PFSK-1 (cell line): Measurements from ENCODE around the gene CASQ2.

Source experiments
- FOXP2 ChIP-seq: optimal IDR thresholded peaks from 2 replicates; pipeline ENCODE3; 2011; ENCODE audit warnings: borderline replicate concordance, control low read depth, inconsistent platforms; ENCODE audit not compliant: insufficient read depth; ENCODE audit errors: extremely low read length, extremely low read depth
- POLR2AphosphoS5 ChIP-seq: IDR thresholded peaks from 2 replicates; pipeline ENCODE4 v1.6.1; 2012; ENCODE audit warnings: low read depth, mild to moderate bottlenecking, control low read depth, low read length, moderate library complexity
- REST ChIP-seq, 2 experiments: IDR thresholded peaks; 2 replicates each; pipeline versions ENCODE4 v1.6.1 to v1.8.0; 2011 to 2012; ENCODE audit warnings: low read depth in 2 of 2, low read length in 2 of 2, control low read depth in 1 of 2, inconsistent platforms in 1 of 2, mild to moderate bottlenecking in 1 of 2, moderate library complexity in 1 of 2; ENCODE audit not compliant: insufficient read depth in 1 of 2
- SIN3A ChIP-seq: IDR thresholded peaks from 2 replicates; pipeline ENCODE4 v1.6.1; 2012; ENCODE audit warnings: mild to moderate bottlenecking, low read length, moderate library complexity, borderline replicate concordance; ENCODE audit not compliant: insufficient read depth
- TAF1 ChIP-seq: IDR thresholded peaks from 2 replicates; pipeline ENCODE4 v1.6.1; 2012; ENCODE audit warnings: low read length, control low read depth, borderline replicate concordance; ENCODE audit not compliant: insufficient read depth

The CASQ2 gene

DNA sequence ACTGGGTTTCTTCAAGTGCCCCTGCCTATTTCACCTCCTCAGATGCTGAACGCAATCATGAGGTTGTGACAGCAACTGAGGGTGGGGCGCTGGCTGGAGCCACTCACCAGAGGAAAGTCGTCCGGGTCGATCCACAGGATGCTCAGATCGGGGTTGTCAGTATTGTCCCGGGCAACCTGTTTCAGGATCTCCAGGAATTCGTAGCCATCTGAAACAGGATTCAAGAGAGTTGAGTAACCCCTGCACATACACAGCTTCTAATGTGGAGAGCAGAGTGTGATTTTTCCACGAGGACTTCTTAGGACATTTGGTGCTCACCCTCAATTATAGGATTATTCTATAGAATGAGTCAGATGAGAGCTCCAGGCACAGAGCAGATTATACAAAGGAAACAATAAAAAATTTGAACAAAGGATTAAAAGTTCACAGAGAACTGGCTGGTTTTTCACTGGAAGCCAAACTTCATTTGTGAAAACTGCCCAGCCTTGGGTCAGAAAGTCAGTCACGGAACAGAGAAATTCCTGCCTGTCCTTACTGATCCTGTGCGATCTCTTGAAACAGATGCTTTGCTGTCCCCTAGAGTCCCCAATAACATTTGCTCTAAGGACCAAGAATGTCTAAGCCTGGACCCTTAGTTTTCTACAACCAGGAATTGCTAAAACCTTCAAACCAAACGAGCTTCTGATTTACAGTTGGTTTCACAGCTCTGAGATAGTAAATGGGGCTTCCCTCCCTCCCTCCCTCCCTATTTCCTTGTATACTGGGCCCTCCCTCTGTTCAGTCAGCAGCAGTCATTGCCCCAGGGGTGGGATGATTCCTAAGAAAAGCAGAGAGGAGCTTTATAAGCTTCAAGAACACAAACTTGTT lies 63.2 kb downstream of the CASQ2 start:
- TF ChIP-seq REST (IDR thresholded peaks at IDR 0.05; ENCODE audit: insufficient read depth in 1 of 2, low read depth in 2 of 2, low read length in 2 of 2) (no peak), POLR2AphosphoS5 (no peak), FOXP2 (no peak), SIN3A (no peak)

GRCh38 chr1:115702959-115703358 lies 65.6 kb downstream of the CASQ2 start:
- TF ChIP-seq FOXP2, result no peak

DNA sequence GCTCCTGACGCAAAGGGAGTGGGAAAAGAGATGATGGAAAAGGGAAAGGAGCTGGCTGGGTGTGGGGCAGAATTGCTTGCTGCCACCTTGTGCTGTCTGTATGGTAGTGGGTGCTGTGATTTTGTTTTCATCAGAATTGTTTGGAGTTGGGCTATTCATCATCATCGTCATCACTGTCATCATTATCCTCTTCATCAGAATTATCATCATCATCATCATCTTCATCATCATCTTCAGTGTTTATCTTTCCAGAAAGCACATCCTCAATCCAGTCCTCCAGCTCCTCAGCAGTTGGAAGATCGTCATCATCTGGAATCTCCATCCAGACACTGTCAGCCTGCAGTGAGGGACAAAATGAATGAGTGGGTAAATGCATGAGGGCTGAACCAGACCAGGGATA lies 67.4 kb downstream of the CASQ2 start:
- no peak for TF ChIP-seq SIN3A
- TF ChIP-seq REST (IDR thresholded peaks at IDR 0.05; ENCODE audit: insufficient read depth in 1 of 2, low read depth in 2 of 2, low read length in 2 of 2), result no peak
- TF ChIP-seq FOXP2, result no peak
- TF ChIP-seq POLR2AphosphoS5, result no peak
- TF ChIP-seq TAF1, result no peak

GRCh38 chr1:115697619-115698018 lies 70.9 kb downstream of the CASQ2 start:
- no peak for TF ChIP-seq FOXP2
- no peak for TF ChIP-seq SIN3A
- TF ChIP-seq TAF1, result no peak
- TF ChIP-seq POLR2AphosphoS5, result no peak
- TF ChIP-seq REST (IDR thresholded peaks at IDR 0.05; ENCODE audit: insufficient read depth in 1 of 2, low read depth in 2 of 2, low read length in 2 of 2), result no peak

- TF ChIP-seq POLR2AphosphoS5, result no peak
- TF ChIP-seq SIN3A, result no peak
- no peak for TF ChIP-seq TAF1
- no peak for TF ChIP-seq REST (IDR thresholded peaks at IDR 0.05; ENCODE audit: insufficient read depth in 1 of 2, low read depth in 2 of 2, low read length in 2 of 2)
- no peak for TF ChIP-seq FOXP2
Observed at GRCh38 chr1:115694805-115695204, 73.7 kb downstream of the CASQ2 start.
